ACC112 (cell line): ENCODE results near the gene PTGES2.

Experiments
- H2AFZ ChIP-seq: fragments of 200-600 bp; sonication (generic); one replicate; pipeline ENCODE4 v1.6.0; 2017; ENCODE audit warnings: antibody characterized with exemption, low read length; ENCODE audit not compliant: unreplicated experiment
- H3K27ac ChIP-seq: fragments of 200-600 bp; sonication (generic); 2 replicates; pipeline ENCODE4 v1.5.1; 2014; ENCODE audit warnings: low read depth, mild to moderate bottlenecking, antibody characterized with exemption, low read length, moderate library complexity
- H3K27me3 ChIP-seq: fragments of 200-600 bp; sonication (generic); 2 replicates; pipeline ENCODE4 v1.6.1; 2014; ENCODE audit warnings: mild to moderate bottlenecking, antibody characterized with exemption, low read length, moderate library complexity, mixed read lengths; ENCODE audit not compliant: insufficient read depth
- H3K36me3 ChIP-seq: fragments of 200-600 bp; sonication (generic); 2 replicates; pipeline ENCODE4 v1.6.1; 2016; ENCODE audit warnings: mild to moderate bottlenecking, antibody characterized with exemption, low read length, moderate library complexity, mixed read lengths; ENCODE audit not compliant: insufficient read depth
- H3K4me1 ChIP-seq: fragments of 200-600 bp; sonication (generic); one replicate; pipeline ENCODE4 v1.6.1; 2016; ENCODE audit warnings: low read length, mixed read lengths; ENCODE audit not compliant: insufficient read depth, unreplicated experiment, control insufficient read depth
- H3K4me3 ChIP-seq: fragments of 200-600 bp; sonication (generic); 2 replicates; pipeline ENCODE4 v1.5.1; 2014; ENCODE audit warnings: mild to moderate bottlenecking, low read depth, low read length
- H3K79me2 ChIP-seq: fragments of 200-600 bp; sonication (generic); one replicate; pipeline ENCODE4 v1.6.0; 2016; ENCODE audit warnings: low read length; ENCODE audit not compliant: control insufficient read depth, unreplicated experiment, insufficient read depth

Gene PTGES2

GRCh38 chr9:128127568-128127989, at the start of gene PTGES2:
TSS of gene PTGES2 (minus strand) at chr9:128127729. CDS start at chr9:128127717, 12 bp downstream.
- H3K36me3 ChIP-seq, result no peaks in the 10 kb centered on the region
- peaks cover 6% of the 10 kb centered on the region; the same call in 1 of the 2 replicates for H3K27me3 ChIP-seq
- H3K4me1 ChIP-seq, result peaks cover 17% of the 10 kb centered on the region
- peaks cover 19% of the 10 kb centered on the region for H3K79me2 ChIP-seq
- peak within 1 kb of the TSS; percentile 80 for H3K27ac ChIP-seq
- peak within 1 kb of the TSS; percentile 94 for H3K4me3 ChIP-seq
- peak within 1 kb of the TSS; percentile 83 for H2AFZ ChIP-seq

- no peaks in the 10 kb centered on the region for H3K4me1 ChIP-seq
- no peak overlapping the region for H3K4me3 ChIP-seq
- no peak overlapping the region for H2AFZ ChIP-seq
- H3K79me2 ChIP-seq, result no peaks in the 10 kb centered on the region
- peaks cover 35% of the 10 kb centered on the region for H3K36me3 ChIP-seq
- H3K27ac ChIP-seq, result no peak overlapping the region
- no peaks in the 10 kb centered on the region for H3K27me3 ChIP-seq
Measured at GRCh38 chr9:128175726-128176125, 48.2 kb upstream of the PTGES2 start.

GRCh38 chr9:128175102-128175563, 47.6 kb upstream of the PTGES2 start:
- Histone ChIP-seq H3K4me3 (no peak overlapping the region), H3K27ac (no peak overlapping the region), H2AFZ (no peak overlapping the region), H3K79me2 (no peaks in the 10 kb centered on the region), H3K36me3 (peaks cover 29% of the 10 kb centered on the region), H3K27me3 (no peaks in the 10 kb centered on the region), H3K4me1 (no peaks in the 10 kb centered on the region)

GRCh38 chr9:128174062-128174461, 46.5 kb upstream of the PTGES2 start:
- Histone ChIP-seq H3K27me3 (no peaks in the 10 kb centered on the region), H3K27ac (no peak overlapping the region), H3K36me3 (peaks cover 19% of the 10 kb centered on the region), H3K79me2 (no peaks in the 10 kb centered on the region), H3K4me1 (no peaks in the 10 kb centered on the region), H2AFZ (no peak overlapping the region), H3K4me3 (no peak overlapping the region)

- Histone ChIP-seq H3K27ac (no peak overlapping the region), H3K79me2 (no peaks in the 10 kb centered on the region), H3K4me3 (no peak overlapping the region), H2AFZ (no peak overlapping the region), H3K27me3 (no peaks in the 10 kb centered on the region), H3K4me1 (no peaks in the 10 kb centered on the region), H3K36me3 (peaks cover 9% of the 10 kb centered on the region; the same call in 1 of the 2 replicates)
Measured at GRCh38 chr9:128169925-128170324, 42.4 kb upstream of the PTGES2 start.

- H3K4me3 ChIP-seq, result no peak overlapping the region
- no peaks in the 10 kb centered on the region for H3K27me3 ChIP-seq
- H3K79me2 ChIP-seq, result no peaks in the 10 kb centered on the region
- no peak overlapping the region for H3K27ac ChIP-seq
- peaks cover 9% of the 10 kb centered on the region; the same call in 1 of the 2 replicates for H3K36me3 ChIP-seq
- H2AFZ ChIP-seq, result no peak overlapping the region
- peaks cover 2% of the 10 kb centered on the region for H3K4me1 ChIP-seq
Measured at GRCh38 chr9:128169492-128169891, 42.0 kb upstream of the PTGES2 start.

- Histone ChIP-seq H3K36me3 (0 out of 2 replicates have a peak, but pooled peaks cover 3% of the 10 kb centered on the region), H2AFZ (no peak overlapping the region), H3K27me3 (no peaks in the 10 kb centered on the region), H3K27ac (no peak overlapping the region), H3K4me3 (no peak overlapping the region), H3K79me2 (no peaks in the 10 kb centered on the region), H3K4me1 (peaks cover 9% of the 10 kb centered on the region)
Measured at GRCh38 chr9:128168731-128169308, 41.3 kb upstream of the PTGES2 start.

GRCh38 chr9:128167209-128167608, 39.7 kb upstream of the PTGES2 start:
- Histone ChIP-seq H3K4me3 (no peak overlapping the region), H3K79me2 (no peaks in the 10 kb centered on the region), H2AFZ (no peak overlapping the region), H3K27me3 (no peaks in the 10 kb centered on the region), H3K4me1 (peaks cover 14% of the 10 kb centered on the region), H3K27ac (no peak overlapping the region), H3K36me3 (peaks cover 7% of the 10 kb centered on the region; the same call in 1 of the 2 replicates)

- Histone ChIP-seq H3K79me2 (no peaks in the 10 kb centered on the region), H3K27me3 (no peaks in the 10 kb centered on the region), H3K27ac (no peak overlapping the region), H3K4me3 (no peak overlapping the region), H2AFZ (no peak overlapping the region), H3K36me3 (peaks cover 7% of the 10 kb centered on the region; the same call in 1 of the 2 replicates), H3K4me1 (peaks cover 22% of the 10 kb centered on the region)
Measured at GRCh38 chr9:128166169-128166568, 38.6 kb upstream of the PTGES2 start.

- Histone ChIP-seq H2AFZ (no peak overlapping the region), H3K27ac (no peak overlapping the region), H3K27me3 (no peaks in the 10 kb centered on the region), H3K79me2 (no peaks in the 10 kb centered on the region), H3K4me3 (no peak overlapping the region), H3K36me3 (peaks cover 7% of the 10 kb centered on the region; the same call in 1 of the 2 replicates), H3K4me1 (peaks cover 27% of the 10 kb centered on the region)
Measured at GRCh38 chr9:128164307-128164885, 36.9 kb upstream of the PTGES2 start.
